Endothelial cell of umbilical vein (primary cell): ENCODE measurements around the gene SLC24A3. TPM values are rescaled to one million over a fixed set of nuclear protein-coding genes. Genes with fewer than 3 reads are reported as not detected.

Experiments
- BruUV-seq: library from RNA; stranded (reverse); fragments of 400-500 nt; replicated peaks from 2 replicates; lab custom pipeline; 2021; lab: Mats Ljungman, UMichigan
- CTCF ChIA-PET: fragments of 300-600, 350-600 bp; sonication (Branson Sonifier 250); formaldehyde crosslinking; loops from one replicate; lab custom pipeline; 2021; ENCODE audit warnings: antibody characterized with exemption, inconsistent platforms; lab: Charles Lee
- POLR2A ChIA-PET: fragments of 300-600, 350-600 bp; sonication (Branson Sonifier 250); formaldehyde crosslinking; loops from one replicate; lab custom pipeline; 2021; ENCODE audit warnings: antibody characterized with exemption, inconsistent platforms; lab: Charles Lee
- DNase-seq: peaks from one replicate; pipeline ENCODE4 v3.0.0-alpha.2; 2011; ENCODE audit warnings: low read depth, low spot score
- FAIRE-seq: peaks from 2 replicates; lab custom pipeline; 2011; peaks lifted over from hg19 to GRCh38; lab: Jason Lieb, UNC
- H2AFZ ChIP-seq: 2 replicates; pipeline ENCODE4 v1.6.0; 2012; ENCODE audit warnings: low read depth, low read length, control low read depth, inconsistent platforms
- H3K27ac ChIP-seq: 2 replicates; pipeline ENCODE4 v1.5.1; 2011; ENCODE audit warnings: low read depth, mild to moderate bottlenecking, control low read depth, low read length, moderate library complexity; ENCODE audit not compliant: insufficient read depth
- H3K27me3 ChIP-seq, 2 experiments: 2 replicates each; pipeline versions ENCODE4 v1.6.0 to v1.6.1; 2011; ENCODE audit warnings: low read length in 2 of 2, mixed read lengths in 1 of 2; ENCODE audit not compliant: control insufficient read depth in 2 of 2, insufficient read depth in 2 of 2
- H3K36me3 ChIP-seq, 2 experiments: 2 replicates in 1 of 2; 3 replicates in 1 of 2; pipeline ENCODE4 v1.5.1; 2011; ENCODE audit warnings: low read length in 2 of 2, mild to moderate bottlenecking in 1 of 2, moderate library complexity in 1 of 2; ENCODE audit not compliant: control insufficient read depth in 2 of 2, insufficient read depth in 2 of 2; ENCODE audit errors: extremely low read depth in 1 of 2
- H3K4me1 ChIP-seq: 3 replicates; pipeline ENCODE4 v1.5.1; 2011; ENCODE audit warnings: mild to moderate bottlenecking, low read length; ENCODE audit not compliant: control insufficient read depth, insufficient read depth; ENCODE audit errors: extremely low read depth
- H3K4me2 ChIP-seq: 2 replicates; pipeline ENCODE4 v1.6.1; 2011; ENCODE audit warnings: low read length, control low read depth, mixed read lengths; ENCODE audit not compliant: insufficient read depth
- H3K4me3 ChIP-seq, 3 experiments: fragments of 200-600 bp in 1 of 3; sonication (generic), shearing (Covaris generic) in 1 of 3; replicated peaks in 1 of 3; 2 replicates each; pipeline ENCODE4 v1.5.1; 2011 to 2016; ENCODE audit warnings: control low read depth in 3 of 3, low read length in 3 of 3, mild to moderate bottlenecking in 2 of 3, inconsistent platforms in 1 of 3, low read depth in 1 of 3, moderate library complexity in 1 of 3; ENCODE audit not compliant: insufficient read depth in 1 of 3
- H3K79me2 ChIP-seq: 2 replicates; pipeline ENCODE4 v1.6.0; 2012; ENCODE audit warnings: low read length, inconsistent platforms; ENCODE audit not compliant: control insufficient read depth, insufficient read depth
- H3K9ac ChIP-seq: replicated peaks from 2 replicates; pipeline ENCODE3; 2011; ENCODE audit warnings: low read length, control low read depth; ENCODE audit not compliant: insufficient read depth; ENCODE audit errors: extremely low read depth
- H3K9me1 ChIP-seq: replicated peaks from 3 replicates; pipeline ENCODE4 v1.6.0; 2011; ENCODE audit warnings: mild to moderate bottlenecking, low read length; ENCODE audit not compliant: control insufficient read depth, insufficient read depth; ENCODE audit errors: extremely low read depth
- H3K9me3 ChIP-seq: replicated peaks from 2 replicates; pipeline ENCODE4 v1.5.1; 2012; ENCODE audit warnings: low read length, inconsistent platforms; ENCODE audit not compliant: control insufficient read depth, insufficient read depth
- H4K20me1 ChIP-seq: replicated peaks from 2 replicates; pipeline ENCODE3; 2011; ENCODE audit warnings: mild to moderate bottlenecking, low read length; ENCODE audit not compliant: control insufficient read depth, insufficient read depth; ENCODE audit errors: extremely low read depth
- EZH2 ChIP-seq: IDR thresholded peaks from 2 replicates; pipeline ENCODE4 v1.6.1; 2012; ENCODE audit warnings: borderline replicate concordance, low read depth, mild to moderate bottlenecking, moderate library complexity, low read length, inconsistent platforms; ENCODE audit not compliant: severe bottlenecking
- FOS ChIP-seq: IDR thresholded peaks from 2 replicates; pipeline ENCODE4 v1.6.1; 2011; ENCODE audit warnings: mild to moderate bottlenecking, low read length, moderate library complexity, borderline replicate concordance; ENCODE audit not compliant: insufficient read depth
- GATA2 ChIP-seq: IDR thresholded peaks from 2 replicates; pipeline ENCODE4 v1.7.0; 2011; ENCODE audit warnings: low read depth, mild to moderate bottlenecking, moderate library complexity, mixed read lengths, low read length; ENCODE audit not compliant: insufficient read length, insufficient read depth
- JUN ChIP-seq: IDR thresholded peaks from 2 replicates; pipeline ENCODE4 v1.6.1; 2011; ENCODE audit warnings: borderline replicate concordance, low read depth; ENCODE audit not compliant: insufficient read length, insufficient read depth
- MYC ChIP-seq: IDR thresholded peaks from one replicate; pipeline ENCODE4 v1.6.1; 2011; ENCODE audit warnings: mild to moderate bottlenecking, low read depth, low read length
- POLR2A ChIP-seq: IDR thresholded peaks from 2 replicates; pipeline ENCODE4 v1.6.1; 2012; ENCODE audit warnings: low read depth, mild to moderate bottlenecking, control low read depth, low read length
- POLR2AphosphoS5 ChIP-seq: IDR thresholded peaks from 2 replicates; pipeline ENCODE4 v1.6.1; 2012; ENCODE audit warnings: low read depth, mild to moderate bottlenecking, control low read depth, low read length, moderate library complexity; ENCODE audit not compliant: insufficient read depth
- dilution Hi-C: fragments of 300-500 bp; cut with MboI; formaldehyde crosslinking; loops from one replicate; pipeline ENCODE4 v1.15.0; 2019; ENCODE audit warnings: low sequenced_read_pairs; ENCODE audit not compliant: extremely low pct_ligation_motif_present
- intact Hi-C: fragments of 100-400 bp; cut with micrococcal nuclease; formaldehyde crosslinking; loops from one replicate; pipeline ENCODE4 v1.10.0; 2022
- polyA plus RNA-seq, 4 experiments: library from polyadenylated mRNA; depleted of rRNA in 3 of 4; stranded (reverse) in 3 of 4; unstranded in 1 of 4; fragments of >200 nt; gene quantifications; 2 replicates each; pipeline versions ENCODE4 v1.2.1 to v1.2.3, GENCODE V29; 2011 to 2012; ENCODE audit warnings: missing spikeins in 1 of 4
- total RNA-seq: library from RNA; stranded (reverse); gene quantifications from 2 replicates; pipeline ENCODE4 v1.2.3, GENCODE V29; 2021
- TF ChIP-seq, protein P1 (sequence below): IDR thresholded peaks from 2 replicates; pipeline ENCODE4 v1.6.1; 2011; ENCODE audit not compliant: insufficient read depth, insufficient read length
- TF ChIP-seq, protein P2 (sequence below), 2 donors: IDR thresholded peaks; 1 replicate in 1 of 2; 2 replicates in 1 of 2; pipeline ENCODE4 v1.5.1; 2011; ENCODE audit warnings: low read length in 2 of 2, mild to moderate bottlenecking in 2 of 2, moderate library complexity in 2 of 2, control low read depth in 1 of 2, inconsistent platforms in 1 of 2, low read depth in 1 of 2; ENCODE audit not compliant: insufficient read depth in 1 of 2; ENCODE audit errors: extremely low read depth in 1 of 2

Gene SLC24A3
- total and polyA plus RNA-seq, 2 donors (not counting 3 experiments of a cell fraction or from before 2014, with no cell fraction given) = not detected

DNA sequence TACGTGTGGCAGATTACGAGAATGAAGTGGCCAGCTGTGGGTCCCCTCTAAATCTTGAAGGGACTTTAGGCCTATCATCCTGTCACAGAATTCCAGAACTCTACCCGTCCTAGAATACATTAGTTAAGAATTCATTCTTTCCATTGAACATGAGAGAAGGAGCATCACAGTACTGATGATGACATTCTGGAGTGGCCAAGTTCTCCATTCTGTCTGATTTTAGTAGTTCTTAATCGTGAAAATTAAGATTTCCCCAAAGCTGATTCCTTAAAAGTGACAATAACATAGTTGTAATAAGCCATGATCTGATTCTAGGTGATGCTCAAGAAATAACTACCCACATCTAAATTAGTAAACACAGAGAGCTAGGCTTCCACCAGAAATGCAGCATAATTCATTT lies 510.6 kb downstream of the SLC24A3 start:
- POLR2A ChIA-PET = no interaction called here
- BruUV-seq = no TSS peak
- no peak overlapping the region for H3K27ac ChIP-seq
- no peaks in the 10 kb centered on the region for H3K9me1 ChIP-seq
- CTCF ChIA-PET = no interaction called here
- no peak for DNase-seq
- H4K20me1 ChIP-seq = no peaks in the 10 kb centered on the region
- H3K79me2 ChIP-seq = no peaks in the 10 kb centered on the region
- dilution Hi-C loops = no loop called here
- H3K9me3 ChIP-seq = no peaks in the 10 kb centered on the region
- H3K4me2 ChIP-seq = no peak overlapping the region
- FAIRE-seq = no peak
- no peak overlapping the region for H2AFZ ChIP-seq
- H3K4me3 ChIP-seq = no peak overlapping the region
- intact Hi-C loops = no loop called here
- no peaks in the 10 kb centered on the region for H3K27me3 ChIP-seq
- H3K4me1 ChIP-seq = peaks cover 3% of the 10 kb centered on the region
- H3K9ac ChIP-seq = no peak overlapping the region
- no peaks in the 10 kb centered on the region for H3K36me3 ChIP-seq
- no peak for TF ChIP-seq EZH2
- no peak for TF ChIP-seq POLR2A
- TF ChIP-seq MYC = no peak
- TF ChIP-seq FOS = no peak
- TF ChIP-seq, protein P1, sequence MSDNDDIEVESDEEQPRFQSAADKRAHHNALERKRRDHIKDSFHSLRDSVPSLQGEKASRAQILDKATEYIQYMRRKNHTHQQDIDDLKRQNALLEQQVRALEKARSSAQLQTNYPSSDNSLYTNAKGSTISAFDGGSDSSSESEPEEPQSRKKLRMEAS = no peak
- TF ChIP-seq GATA2 = no peak
- TF ChIP-seq, protein P2, sequence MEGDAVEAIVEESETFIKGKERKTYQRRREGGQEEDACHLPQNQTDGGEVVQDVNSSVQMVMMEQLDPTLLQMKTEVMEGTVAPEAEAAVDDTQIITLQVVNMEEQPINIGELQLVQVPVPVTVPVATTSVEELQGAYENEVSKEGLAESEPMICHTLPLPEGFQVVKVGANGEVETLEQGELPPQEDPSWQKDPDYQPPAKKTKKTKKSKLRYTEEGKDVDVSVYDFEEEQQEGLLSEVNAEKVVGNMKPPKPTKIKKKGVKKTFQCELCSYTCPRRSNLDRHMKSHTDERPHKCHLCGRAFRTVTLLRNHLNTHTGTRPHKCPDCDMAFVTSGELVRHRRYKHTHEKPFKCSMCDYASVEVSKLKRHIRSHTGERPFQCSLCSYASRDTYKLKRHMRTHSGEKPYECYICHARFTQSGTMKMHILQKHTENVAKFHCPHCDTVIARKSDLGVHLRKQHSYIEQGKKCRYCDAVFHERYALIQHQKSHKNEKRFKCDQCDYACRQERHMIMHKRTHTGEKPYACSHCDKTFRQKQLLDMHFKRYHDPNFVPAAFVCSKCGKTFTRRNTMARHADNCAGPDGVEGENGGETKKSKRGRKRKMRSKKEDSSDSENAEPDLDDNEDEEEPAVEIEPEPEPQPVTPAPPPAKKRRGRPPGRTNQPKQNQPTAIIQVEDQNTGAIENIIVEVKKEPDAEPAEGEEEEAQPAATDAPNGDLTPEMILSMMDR (IDR thresholded peaks at IDR 0.05; ENCODE audit: extremely low read depth in 1 of 2, insufficient read depth in 1 of 2, low read depth in 1 of 2, low read length in 2 of 2) = no peak
- TF ChIP-seq POLR2AphosphoS5 = no peak
- no peak for TF ChIP-seq JUN
